ENCODE data around the gene P4HA2.
"Not testable (repeated sequence)": the region's sequence is repeated elsewhere in the genome, so short reads cannot be mapped to it uniquely, and the experiment has no call there.

P4HA2 gene

GRCh38 chr5:132161574-132162326, 65.9 kb downstream of the P4HA2 start:
- not testable (repeated sequence) for DNase-seq (ENCODE audit: extremely low read depth in 1 of 2, low read depth in 1 of 2)

- no peak for DNase-seq (ENCODE audit: extremely low read depth in 1 of 2, low read depth in 1 of 2)
Observed at GRCh38 chr5:132156413-132156812, 71.2 kb downstream of the P4HA2 start.

GRCh38 chr5:132150565-132150964, 77.1 kb downstream of the P4HA2 start:
- no peak for DNase-seq (ENCODE audit: extremely low read depth in 1 of 2, low read depth in 1 of 2)

GRCh38 chr5:132147663-132148062, 80.0 kb downstream of the P4HA2 start:
- no peak for DNase-seq (ENCODE audit: extremely low read depth in 1 of 2, low read depth in 1 of 2)

- DNase-seq (ENCODE audit: extremely low read depth in 1 of 2, low read depth in 1 of 2): not testable (repeated sequence)
Observed at GRCh38 chr5:132145326-132145725, 82.3 kb downstream of the P4HA2 start.

GRCh38 chr5:132143148-132143547, 84.5 kb downstream of the P4HA2 start:
- DNase-seq (ENCODE audit: extremely low read depth in 1 of 2, low read depth in 1 of 2): no peak

- DNase-seq (ENCODE audit: extremely low read depth in 1 of 2, low read depth in 1 of 2): no peak
Observed at GRCh38 chr5:132142459-132142858, 85.2 kb downstream of the P4HA2 start.

All from stimulated activated CD8-positive, alpha-beta memory T cell treated with anti-CD3 and anti-CD28 coated beads, Interleukin-7, amount 100 ng/mL, for 48 hours (primary cell).